GM13977 (cell line): ENCODE measurements around the gene ATP5MG.

ENCODE experiments used
- DNase-seq: peaks from one replicate; pipeline ENCODE4 v3.0.0; 2012; ENCODE audit warnings: low spot score
- CTCF ChIP-seq: IDR thresholded peaks from 2 replicates; pipeline ENCODE4 v1.5.1; 2012; ENCODE audit warnings: mild to moderate bottlenecking, control low read depth; ENCODE audit not compliant: insufficient read depth; ENCODE audit errors: extremely low read depth, missing control alignments
- in situ Hi-C: fragments of 300-500 bp; cut with MboI; formaldehyde crosslinking; loops from one replicate; pipeline ENCODE4 v1.12.0; 2022; ENCODE audit warnings: low sequenced_read_pairs, low pct_unique_long_range_greater_than_20kb, mixed read lengths, inconsistent platforms; ENCODE audit not compliant: unreplicated experiment

ATP5MG gene

GRCh38 chr11:118401151-118401879 lies at the start of gene ATP5MG:
Gene ATP5MG, plus strand, starts transcription at chr11:118401606. Its CDS starts 60 bp downstream, at chr11:118401666.
- in situ Hi-C loops: no loop called here
- peak; percentile 87 for DNase-seq
- TF ChIP-seq CTCF: no peak

GRCh38 chr11:118353084-118353710 lies 48.2 kb upstream of the ATP5MG start:
- peak; percentile 12 for DNase-seq
- TF ChIP-seq CTCF: peak; percentile 43
- in situ Hi-C loops: no loop called here

- no peak for TF ChIP-seq CTCF
- in situ Hi-C loops: no loop called here
- no peak for DNase-seq
Observed at GRCh38 chr11:118358071-118358470, 43.3 kb upstream of the ATP5MG start.

GRCh38 chr11:118359295-118359958 lies 42.0 kb upstream of the ATP5MG start, which contains the start of gene UBE4A:
Gene UBE4A, plus strand, starts transcription at chr11:118359600. Its CDS starts 5,481 bp downstream, at chr11:118365081.
- DNase-seq: peak; percentile 85
- in situ Hi-C loops: no loop called here
- TF ChIP-seq CTCF: no peak

GRCh38 chr11:118364956-118365615 lies 36.3 kb upstream of the ATP5MG start:
- in situ Hi-C loops: no loop called here
- no peak for DNase-seq
- no peak for TF ChIP-seq CTCF

- no peak for TF ChIP-seq CTCF
- in situ Hi-C loops: no loop called here
- no peak for DNase-seq
Observed at GRCh38 chr11:118366287-118366686, 35.1 kb upstream of the ATP5MG start.
